Epidermal melanocyte (primary cell): ENCODE results near the gene CD300H.
"Not testable (repeated sequence)": the region's sequence is repeated elsewhere in the genome, so short reads cannot be mapped to it uniquely, and the experiment has no call there.

Experiments
- DNase-seq: peaks from one replicate; pipeline ENCODE4 v3.0.0; 2011; ENCODE audit warnings: low spot score; ENCODE audit not compliant: insufficient read length

Gene CD300H

GRCh38 chr17:74585711-74586110 is 18.4 kb upstream of the CD300H start:
- DNase-seq, result no peak

- DNase-seq, result no peak
Observed at GRCh38 chr17:74584292-74585060, 17.2 kb upstream of the CD300H start.

GRCh38 chr17:74582633-74583032 is 15.3 kb upstream of the CD300H start:
- no peak for DNase-seq

- no peak for DNase-seq
Observed at GRCh38 chr17:74579900-74580299, 12.6 kb upstream of the CD300H start.

GRCh38 chr17:74578979-74579378 is 11.7 kb upstream of the CD300H start:
- DNase-seq, result no peak

- DNase-seq, result no peak
Observed at GRCh38 chr17:74574489-74575142, 7.3 kb upstream of the CD300H start.

- DNase-seq, result not testable (repeated sequence)
Observed at GRCh38 chr17:74573635-74574034, 6.3 kb upstream of the CD300H start.

GRCh38 chr17:74573169-74573568 is 5.9 kb upstream of the CD300H start:
- no peak for DNase-seq

GRCh38 chr17:74571621-74572270 is 4.4 kb upstream of the CD300H start:
- DNase-seq, result no peak

GRCh38 chr17:74569020-74570003 is 2.0 kb upstream of the CD300H start:
- no peak for DNase-seq

GRCh38 chr17:74568106-74568873 is 981 bp upstream of the CD300H start:
- DNase-seq, result no peak

GRCh38 chr17:74566132-74566753 is 1.1 kb downstream of the CD300H start:
- no peak for DNase-seq

- DNase-seq, result no peak
Observed at GRCh38 chr17:74565126-74565525, 2.2 kb downstream of the CD300H start.

GRCh38 chr17:74563358-74563757 is 4.0 kb downstream of the CD300H start:
- DNase-seq, result no peak

- DNase-seq, result no peak
Observed at GRCh38 chr17:74561586-74561985, 5.7 kb downstream of the CD300H start.

GRCh38 chr17:74558882-74559519 is 8.3 kb downstream of the CD300H start:
- DNase-seq, result no peak

- DNase-seq, result not testable (repeated sequence)
Observed at GRCh38 chr17:74558402-74558801, 8.9 kb downstream of the CD300H start.

GRCh38 chr17:74555427-74555940 is 11.8 kb downstream of the CD300H start:
- no peak for DNase-seq

- no peak for DNase-seq
Observed at GRCh38 chr17:74554909-74555308, 12.4 kb downstream of the CD300H start.
